ENCODE data around the gene SYNM.
A peak's percentile ranks its signal among the peaks of the same experiment; 100 is the strongest.

Gene SYNM

DNA sequence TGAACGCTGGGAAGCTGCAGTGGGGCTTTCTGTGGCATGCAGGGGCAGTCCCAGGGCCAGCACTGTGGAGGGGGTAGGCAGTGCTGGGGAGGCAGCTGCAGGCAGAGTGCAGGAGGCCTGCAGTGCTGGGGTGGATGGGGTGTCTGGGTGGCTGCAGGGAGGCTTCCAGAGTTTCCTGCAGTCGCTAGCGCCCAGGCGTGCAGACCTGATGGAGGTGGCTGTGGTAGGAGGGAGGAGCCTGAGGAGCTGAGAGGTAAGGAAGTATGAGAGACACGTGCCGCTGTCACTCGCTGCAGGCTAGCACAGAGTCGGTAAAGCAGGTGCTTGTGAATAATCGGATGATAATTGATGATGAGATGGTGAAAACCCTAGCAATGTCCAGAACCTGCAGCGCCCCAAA lies 16.3 kb downstream of the SYNM start:
- DNase-seq = peak in 2 of 10 donors; percentile 54 to 81
- intact Hi-C loops (cut with DNase I) = no loop called here

DNA sequence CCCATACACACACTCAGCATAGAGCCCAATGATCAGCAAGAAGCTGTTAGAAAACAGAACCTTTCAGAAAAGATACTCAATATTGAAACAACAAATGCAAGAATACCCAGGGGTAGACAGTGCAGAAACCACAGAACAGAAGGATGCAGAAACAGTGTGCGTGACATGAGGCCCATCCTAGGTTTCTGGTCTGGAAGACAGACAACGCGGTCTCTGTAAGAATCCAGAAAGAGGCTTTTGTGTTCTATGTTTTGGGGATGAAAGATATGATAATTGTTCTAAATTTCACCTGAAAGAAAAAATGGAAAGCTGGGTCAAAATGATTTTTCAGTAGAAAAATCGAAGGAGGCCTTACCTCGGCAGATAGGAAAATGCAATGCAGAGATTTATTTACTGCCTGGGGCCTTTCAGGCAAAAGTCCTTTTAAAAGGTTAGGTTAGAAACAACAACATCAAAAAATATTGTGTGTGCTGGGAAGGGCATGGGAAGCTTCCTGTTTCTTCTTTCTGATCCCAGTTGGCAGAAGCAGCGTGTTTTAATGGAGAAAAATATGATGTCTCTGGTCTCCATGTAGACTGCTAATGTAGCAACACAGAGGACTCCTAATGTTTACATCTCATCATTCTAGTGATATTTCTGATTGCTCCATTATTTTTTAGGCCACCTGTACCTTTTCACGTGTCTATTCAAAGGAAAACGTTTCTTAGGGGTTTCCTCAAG lies 17.0 kb downstream of the SYNM start:
- intact Hi-C loops (cut with DNase I) = loop anchor here (2.0 kb wide), 1 partner anchor 15 kb away; no protein-coding TSS in a partner anchor
- peak in 1 of 10 donors; percentile 16 for DNase-seq

DNA sequence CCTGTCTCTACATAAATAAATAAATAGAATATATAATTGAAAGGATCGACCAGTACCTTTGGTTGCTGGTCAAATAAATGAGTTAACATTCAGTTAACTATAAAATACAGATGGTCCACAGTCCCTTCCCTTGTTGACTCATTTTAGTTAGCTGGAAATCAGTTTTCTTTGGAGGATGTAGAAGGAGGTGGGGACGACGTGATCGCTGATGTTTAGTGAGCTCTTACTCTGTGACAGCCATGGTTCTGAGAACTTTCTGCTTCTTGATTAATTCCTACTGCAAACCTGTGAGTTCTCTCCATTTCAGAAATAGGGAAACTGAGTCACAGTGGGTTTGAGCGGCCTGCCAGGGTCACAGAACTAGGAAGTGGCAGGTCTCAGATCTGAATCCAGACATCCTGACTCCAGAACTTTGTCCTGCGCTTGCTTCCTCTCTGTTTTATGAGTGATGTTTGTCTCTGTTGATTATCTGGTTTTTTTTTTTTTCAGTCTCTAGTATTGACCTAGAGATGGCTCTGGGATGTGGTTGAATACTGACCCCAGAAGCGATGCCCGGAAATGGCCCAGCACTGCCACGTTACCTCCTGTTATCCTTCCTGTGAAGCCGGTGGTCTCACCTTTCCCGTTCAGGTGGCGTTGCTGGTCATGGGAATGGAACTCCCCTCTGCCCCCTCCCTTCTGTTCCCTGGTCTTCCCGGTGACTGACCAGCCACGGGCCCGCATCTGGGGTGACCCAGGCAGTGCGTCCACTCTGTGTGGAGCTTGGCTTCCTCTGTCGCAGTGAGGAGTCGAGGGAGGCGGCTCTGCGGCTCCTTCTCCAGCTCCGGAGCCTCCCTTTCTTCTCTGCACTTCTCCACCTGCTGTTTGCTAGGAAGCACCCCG lies 18.2 kb downstream of the SYNM start:
- no peak for DNase-seq
- intact Hi-C loops (cut with DNase I) = loop anchor here (2.0 kb wide), 1 partner anchor 16 kb away; no protein-coding TSS in a partner anchor

DNA sequence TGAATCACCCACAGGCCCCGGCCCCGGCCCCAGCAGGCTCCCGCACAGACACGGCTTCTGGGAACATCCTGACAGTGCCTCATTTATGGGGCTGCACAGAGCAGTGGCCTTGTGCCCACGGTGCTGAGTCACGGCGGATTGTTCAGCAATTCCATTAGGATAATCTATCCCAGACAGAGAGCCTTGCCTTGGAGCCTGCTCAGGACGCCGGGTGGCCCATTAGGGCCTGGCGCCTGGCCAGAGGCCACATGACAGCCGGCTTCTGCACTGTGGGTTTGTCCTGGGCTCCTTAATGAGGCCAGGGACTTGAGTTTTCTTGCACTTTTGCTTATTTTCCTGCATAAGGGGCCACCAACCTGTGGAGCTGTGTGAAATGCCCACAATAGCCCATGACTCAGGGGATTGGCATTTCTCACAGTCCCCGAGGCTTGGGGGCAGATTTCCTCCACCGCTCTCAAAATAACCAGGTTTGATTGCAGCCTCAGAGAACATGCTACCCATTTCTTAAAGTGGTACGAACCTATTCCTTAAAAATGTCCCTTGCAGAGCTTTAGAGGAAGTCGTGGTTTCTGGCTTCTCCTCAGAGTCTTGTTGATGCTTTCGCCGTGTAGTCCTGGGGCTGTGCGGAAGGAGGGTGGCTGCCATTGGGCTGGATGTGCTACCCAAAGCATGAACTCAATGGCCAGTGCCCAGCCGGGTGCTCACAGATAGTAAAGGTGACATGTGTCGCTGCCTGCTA lies 19.0 kb downstream of the SYNM start:
- DNase-seq = peak; percentile 72 to 98 (median 86)
- intact Hi-C loops (cut with DNase I) = loop anchor here (2.0 kb wide), 1 partner anchor 17 kb away; no protein-coding TSS in a partner anchor

DNA sequence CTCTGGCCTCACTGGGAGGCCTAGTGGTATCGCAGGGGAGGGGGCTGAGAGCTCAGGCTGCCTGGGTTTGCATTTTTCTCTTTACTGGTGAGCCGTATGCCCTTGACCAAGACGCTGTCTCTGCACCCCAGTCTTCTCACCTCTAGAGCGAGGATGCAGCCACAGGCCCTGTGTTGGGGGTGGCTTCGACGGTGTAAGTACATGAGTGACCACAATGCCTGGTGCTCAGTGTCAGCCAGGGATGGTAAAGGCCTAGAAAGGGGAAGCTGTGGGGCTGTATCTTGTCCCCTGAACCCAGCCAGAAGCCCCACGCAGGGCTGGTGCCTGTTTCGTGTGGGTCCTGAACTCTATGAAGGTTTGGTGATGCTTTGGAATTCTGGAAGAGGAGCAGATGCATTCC lies 19.8 kb downstream of the SYNM start:
- peak in 2 of 10 donors; percentile 26 to 43 for DNase-seq
- intact Hi-C loops (cut with DNase I) = no loop called here

DNA sequence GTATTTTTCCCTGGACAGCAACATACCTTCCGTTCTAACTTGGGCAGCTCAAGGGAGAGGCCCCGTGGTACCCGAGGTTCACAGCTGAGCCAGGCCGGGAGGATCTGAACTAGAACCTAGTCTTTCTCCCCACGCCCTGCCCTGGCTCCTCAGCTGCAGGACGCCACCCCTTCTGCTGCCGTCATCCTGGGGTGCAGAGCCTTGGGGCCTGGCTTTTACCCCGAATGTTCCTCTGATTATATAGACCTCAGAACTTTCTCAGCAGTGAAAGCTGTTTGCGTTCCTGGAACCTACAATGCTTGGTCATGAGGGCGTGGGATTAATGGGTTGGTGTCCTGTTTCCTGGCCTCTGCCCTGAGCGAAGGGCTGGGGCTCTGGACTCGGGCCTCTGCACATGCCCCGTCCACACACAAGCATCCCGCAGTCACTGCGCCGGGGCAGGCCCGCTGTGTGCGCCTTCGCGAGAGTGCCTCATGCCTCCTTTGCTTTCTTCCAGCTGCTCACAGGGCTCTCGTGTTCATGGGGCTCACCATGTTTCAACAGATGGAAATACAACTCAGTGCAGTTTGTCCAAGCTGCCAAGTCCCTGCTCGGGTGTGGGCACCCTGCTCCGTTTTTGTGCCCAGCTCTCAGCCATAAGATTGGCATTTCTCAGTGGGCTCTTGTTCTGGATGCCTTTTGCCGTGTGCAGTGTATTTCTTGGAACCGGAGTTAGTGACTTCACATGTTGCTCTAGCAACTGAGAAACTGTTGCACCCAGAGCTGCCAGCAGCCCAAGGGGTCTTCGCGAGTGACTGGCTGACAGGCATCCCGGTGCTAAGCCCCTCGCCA lies 20.4 kb downstream of the SYNM start:
- intact Hi-C loops (cut with DNase I) = no loop called here
- peak in 2 of 10 donors; percentile 64 to 82 for DNase-seq

DNA sequence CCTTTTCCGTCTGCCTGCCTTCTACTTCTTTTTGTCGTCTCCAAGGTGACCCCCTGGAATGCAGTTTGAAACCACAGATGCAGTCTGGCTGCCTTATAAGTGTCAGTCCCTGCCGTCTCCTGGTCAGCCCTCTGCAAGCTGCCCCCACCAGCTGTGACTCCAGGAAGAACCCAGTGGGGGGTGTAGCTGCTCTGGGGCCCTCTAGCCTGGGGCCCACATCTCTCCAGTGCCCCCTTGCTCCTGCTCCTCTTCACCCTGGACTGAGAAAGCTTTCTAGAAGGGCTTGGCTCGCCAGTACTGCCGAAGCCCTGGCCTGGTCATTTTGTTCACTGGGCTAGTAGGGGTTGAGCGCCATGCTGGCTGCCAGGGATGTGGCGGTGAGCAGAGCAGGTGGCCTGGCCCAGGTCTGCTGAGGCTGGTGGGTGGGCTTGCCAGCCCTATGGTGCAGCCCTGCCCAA lies 21.3 kb downstream of the SYNM start:
- DNase-seq = peak in 2 of 10 donors; percentile 22 to 41
- intact Hi-C loops (cut with DNase I) = no loop called here

DNA sequence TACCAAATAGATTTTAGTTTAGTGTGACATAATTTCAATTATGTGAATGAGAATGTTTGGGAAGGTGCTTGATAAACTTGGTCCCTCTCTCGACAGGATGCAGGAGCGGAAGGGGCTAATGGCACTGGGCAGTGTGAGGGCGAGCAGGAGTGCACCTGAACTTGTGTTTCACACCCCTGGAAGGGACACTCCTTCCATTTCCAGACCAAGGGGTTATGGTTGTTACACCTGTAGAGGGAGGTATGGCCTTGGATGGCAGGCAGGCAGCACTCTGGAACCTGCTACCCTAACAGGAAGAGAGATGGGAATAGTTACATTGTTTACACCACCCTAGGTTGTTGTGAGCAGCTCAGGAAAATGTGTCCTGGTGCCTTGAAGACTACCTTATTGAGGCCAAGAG lies 22.1 kb downstream of the SYNM start:
- intact Hi-C loops (cut with DNase I) = no loop called here
- DNase-seq = no peak

DNA sequence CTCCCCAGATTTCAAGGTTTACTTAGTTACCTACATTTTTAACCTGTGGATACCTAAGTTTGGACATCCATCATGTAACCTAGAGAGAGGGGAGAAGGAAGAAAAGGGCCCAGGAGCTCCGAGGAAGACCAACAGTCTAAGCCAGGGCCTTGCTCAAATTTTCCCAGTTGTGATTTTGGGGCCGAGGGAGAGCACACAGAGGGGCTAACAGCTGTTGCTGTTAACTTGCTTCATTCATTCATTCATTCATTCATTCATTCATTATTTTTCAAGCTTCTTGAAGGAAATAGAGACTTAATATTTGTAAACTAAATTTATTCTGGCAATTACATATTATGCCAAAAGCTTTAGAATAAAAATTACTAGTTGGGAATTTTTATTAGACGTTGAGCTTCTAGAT lies 22.9 kb downstream of the SYNM start:
- no peak for DNase-seq
- intact Hi-C loops (cut with DNase I) = no loop called here

DNA sequence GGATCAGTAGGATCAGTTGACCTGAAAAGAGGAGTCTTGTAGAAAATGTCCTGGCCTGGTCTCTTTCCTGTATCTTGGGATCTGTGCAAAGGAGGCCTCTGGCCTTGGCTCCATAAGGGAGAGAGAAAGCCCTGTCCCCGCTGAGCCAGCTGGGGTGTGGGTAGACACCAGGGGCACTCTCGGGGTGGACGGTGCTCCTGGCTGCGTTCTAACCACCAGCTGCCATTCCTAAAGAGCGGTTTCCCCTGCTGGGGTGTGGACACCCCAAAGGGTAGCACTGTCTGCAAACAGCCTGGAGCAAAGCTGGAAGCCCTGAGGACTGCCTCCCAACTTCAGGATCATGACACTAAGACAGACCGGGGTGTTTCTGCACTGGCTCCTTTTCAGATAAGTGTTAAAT lies 23.5 kb downstream of the SYNM start:
- peak in 1 of 10 donors; percentile 42 for DNase-seq
- intact Hi-C loops (cut with DNase I) = no loop called here

DNA sequence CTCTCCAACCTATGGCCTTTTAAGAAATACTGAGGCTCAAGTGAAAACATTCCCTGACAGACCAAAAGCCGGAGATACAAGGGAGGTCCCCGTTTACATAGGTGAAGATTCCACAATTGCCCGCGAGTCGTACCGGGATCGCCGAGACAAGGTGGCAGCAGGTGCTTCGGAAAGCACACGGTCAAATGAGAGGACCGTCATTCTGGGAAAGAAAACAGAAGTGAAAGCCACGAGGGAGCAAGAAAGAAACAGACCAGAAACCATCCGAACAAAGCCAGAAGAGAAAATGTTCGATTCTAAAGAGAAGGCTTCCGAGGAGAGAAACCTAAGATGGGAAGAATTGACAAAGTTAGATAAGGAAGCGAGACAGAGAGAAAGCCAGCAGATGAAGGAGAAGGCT lies 24.8 kb downstream of the SYNM start:
- DNase-seq = no peak
- intact Hi-C loops (cut with DNase I) = no loop called here

DNA sequence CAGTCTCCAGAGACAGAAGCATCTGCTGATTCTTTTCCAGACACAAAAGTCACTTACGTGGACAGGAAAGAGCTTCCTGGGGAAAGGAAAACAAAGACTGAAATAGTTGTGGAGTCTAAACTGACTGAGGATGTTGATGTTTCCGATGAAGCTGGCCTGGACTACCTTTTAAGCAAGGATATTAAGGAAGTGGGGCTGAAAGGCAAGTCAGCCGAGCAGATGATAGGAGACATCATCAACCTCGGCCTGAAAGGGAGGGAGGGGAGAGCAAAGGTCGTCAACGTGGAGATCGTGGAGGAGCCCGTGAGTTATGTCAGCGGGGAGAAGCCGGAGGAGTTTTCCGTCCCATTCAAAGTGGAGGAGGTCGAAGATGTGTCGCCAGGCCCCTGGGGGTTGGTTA lies 25.4 kb downstream of the SYNM start:
- intact Hi-C loops (cut with DNase I) = no loop called here
- DNase-seq = no peak

DNA sequence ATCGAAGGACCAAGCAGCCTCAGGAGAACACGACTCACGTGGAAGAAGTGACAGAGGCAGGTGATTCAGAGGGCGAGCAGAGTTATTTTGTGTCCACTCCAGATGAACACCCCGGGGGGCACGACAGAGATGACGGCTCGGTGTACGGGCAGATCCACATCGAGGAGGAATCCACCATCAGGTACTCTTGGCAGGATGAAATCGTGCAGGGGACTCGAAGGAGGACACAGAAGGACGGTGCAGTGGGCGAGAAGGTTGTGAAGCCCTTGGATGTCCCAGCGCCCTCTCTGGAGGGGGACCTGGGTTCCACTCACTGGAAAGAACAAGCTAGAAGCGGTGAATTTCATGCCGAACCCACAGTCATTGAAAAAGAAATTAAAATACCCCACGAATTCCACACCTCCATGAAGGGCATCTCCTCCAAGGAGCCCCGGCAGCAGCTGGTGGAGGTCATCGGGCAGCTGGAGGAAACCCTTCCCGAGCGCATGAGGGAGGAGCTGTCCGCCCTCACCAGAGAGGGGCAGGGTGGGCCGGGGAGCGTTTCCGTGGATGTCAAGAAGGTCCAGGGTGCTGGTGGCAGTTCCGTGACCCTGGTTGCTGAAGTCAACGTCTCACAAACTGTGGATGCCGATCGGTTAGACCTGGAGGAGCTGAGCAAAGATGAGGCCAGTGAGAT lies 26.0 kb downstream of the SYNM start:
- DNase-seq = no peak
- intact Hi-C loops (cut with DNase I) = no loop called here

DNA sequence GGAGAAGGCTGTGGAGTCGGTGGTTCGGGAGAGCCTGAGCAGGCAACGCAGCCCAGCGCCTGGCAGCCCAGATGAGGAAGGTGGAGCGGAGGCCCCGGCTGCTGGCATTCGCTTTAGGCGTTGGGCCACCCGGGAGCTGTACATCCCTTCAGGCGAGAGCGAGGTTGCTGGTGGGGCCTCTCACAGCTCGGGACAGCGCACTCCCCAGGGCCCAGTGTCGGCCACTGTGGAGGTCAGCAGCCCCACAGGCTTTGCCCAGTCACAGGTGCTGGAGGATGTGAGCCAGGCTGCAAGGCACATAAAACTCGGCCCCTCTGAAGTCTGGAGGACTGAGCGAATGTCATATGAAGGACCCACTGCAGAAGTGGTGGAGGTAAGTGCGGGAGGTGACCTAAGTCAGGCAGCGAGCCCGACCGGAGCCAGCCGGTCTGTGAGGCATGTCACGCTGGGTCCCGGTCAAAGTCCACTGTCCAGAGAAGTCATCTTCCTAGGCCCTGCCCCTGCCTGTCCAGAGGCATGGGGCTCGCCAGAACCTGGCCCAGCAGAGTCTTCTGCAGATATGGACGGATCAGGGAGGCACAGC lies 26.7 kb downstream of the SYNM start:
- peak in 1 of 10 donors; percentile 82 for DNase-seq
- intact Hi-C loops (cut with DNase I) = no loop called here

DNA sequence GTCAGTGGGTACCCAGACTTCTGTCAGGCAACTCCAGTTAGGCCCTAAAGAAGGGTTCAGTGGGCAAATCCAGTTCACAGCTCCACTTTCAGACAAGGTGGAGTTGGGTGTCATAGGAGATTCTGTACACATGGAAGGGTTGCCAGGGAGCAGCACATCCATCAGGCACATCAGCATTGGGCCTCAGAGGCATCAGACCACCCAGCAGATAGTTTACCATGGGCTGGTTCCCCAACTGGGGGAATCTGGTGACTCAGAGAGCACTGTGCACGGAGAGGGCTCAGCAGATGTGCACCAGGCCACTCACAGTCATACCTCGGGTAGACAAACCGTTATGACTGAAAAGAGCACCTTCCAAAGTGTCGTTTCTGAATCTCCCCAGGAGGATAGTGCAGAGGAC lies 27.2 kb downstream of the SYNM start:
- intact Hi-C loops (cut with DNase I) = no loop called here
- DNase-seq = no peak

DNA sequence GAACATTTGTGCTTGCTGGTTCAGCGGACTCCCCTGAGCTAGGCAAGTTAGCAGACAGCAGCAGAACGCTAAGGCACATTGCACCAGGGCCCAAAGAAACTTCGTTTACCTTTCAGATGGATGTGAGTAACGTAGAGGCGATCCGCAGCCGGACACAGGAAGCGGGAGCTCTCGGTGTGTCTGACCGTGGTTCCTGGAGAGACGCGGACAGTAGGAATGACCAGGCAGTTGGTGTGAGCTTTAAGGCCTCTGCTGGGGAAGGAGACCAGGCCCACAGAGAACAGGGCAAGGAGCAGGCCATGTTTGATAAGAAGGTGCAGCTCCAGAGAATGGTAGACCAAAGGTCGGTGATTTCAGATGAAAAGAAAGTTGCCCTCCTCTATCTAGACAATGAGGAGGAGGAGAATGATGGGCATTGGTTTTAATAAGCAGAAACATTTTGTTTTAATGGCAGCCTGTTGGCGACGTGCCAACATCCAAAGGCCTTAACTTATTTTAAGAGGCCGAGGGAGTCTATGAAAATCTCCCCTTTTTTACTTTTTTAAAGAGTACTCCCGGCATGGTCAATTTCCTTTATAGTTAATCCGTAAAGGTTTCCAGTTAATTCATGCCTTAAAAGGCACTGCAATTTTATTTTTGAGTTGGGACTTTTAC lies 27.9 kb downstream of the SYNM start:
- peak in 1 of 10 donors; percentile 33 for DNase-seq
- intact Hi-C loops (cut with DNase I) = no loop called here

DNA sequence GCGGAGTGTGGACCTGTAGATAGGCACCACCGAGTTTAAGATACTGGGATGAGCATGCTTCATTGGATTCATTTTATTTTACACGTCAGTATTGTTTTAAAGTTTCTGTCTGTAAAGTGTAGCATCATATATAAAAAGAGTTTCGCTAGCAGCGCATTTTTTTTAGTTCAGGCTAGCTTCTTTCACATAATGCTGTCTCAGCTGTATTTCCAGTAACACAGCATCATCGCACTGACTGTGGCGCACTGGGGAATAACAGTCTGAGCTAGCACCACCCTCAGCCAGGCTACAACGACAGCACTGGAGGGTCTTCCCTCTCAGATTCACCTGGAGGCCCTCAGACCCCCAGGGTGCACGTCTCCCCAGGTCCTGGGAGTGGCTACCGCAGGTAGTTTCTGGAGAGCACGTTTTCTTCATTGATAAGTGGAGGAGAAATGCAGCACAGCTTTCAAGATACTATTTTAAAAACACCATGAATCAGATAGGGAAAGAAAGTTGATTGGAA lies 29.5 kb downstream of the SYNM start:
- DNase-seq = peak in 1 of 10 donors; percentile 75
- intact Hi-C loops (cut with DNase I) = no loop called here

DNA sequence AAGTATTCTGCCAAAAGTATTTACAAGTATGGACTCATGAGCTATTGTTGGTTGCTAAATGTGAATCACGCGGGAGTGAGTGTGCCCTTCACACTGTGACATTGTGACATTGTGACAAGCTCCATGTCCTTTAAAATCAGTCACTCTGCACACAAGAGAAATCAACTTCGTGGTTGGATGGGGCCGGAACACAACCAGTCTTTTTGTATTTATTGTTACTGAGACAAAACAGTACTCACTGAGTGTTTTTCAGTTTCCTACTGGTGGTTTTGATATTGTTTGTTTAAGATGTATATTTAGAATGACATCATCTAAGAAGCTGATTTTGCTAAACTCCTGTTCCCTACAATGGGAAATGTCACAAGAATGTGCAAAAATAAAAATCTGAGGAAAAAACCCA lies 30.3 kb downstream of the SYNM start:
- DNase-seq = no peak
- intact Hi-C loops (cut with DNase I) = no loop called here

Measured in posterior cingulate gyrus (tissue), 11 donors.